AG08396 (cell line): ENCODE measurements around the gene ITPKB.
"Not testable (repeated sequence)": the region's sequence is repeated elsewhere in the genome, so short reads cannot be mapped to it uniquely, and the experiment has no call there.

Experiments used
- DNase-seq: peaks from one replicate; pipeline ENCODE4 v3.0.0; 2012; ENCODE audit warnings: low spot score, mixed read lengths

Gene ITPKB

GRCh38 chr1:226738995-226739695 lies at the start of gene ITPKB:
TSS of gene ITPKB (minus strand) at chr1:226739282. CDS start at chr1:226737458, 1,824 bp downstream.
- DNase-seq: peak; percentile 53

GRCh38 chr1:226787638-226788037 lies 48.6 kb upstream of the ITPKB start:
- no peak for DNase-seq

- DNase-seq: no peak
Measured at GRCh38 chr1:226787071-226787470, 48.0 kb upstream of the ITPKB start.

- DNase-seq: no peak
Measured at GRCh38 chr1:226786550-226786949, 47.5 kb upstream of the ITPKB start.

GRCh38 chr1:226785805-226786204 lies 46.7 kb upstream of the ITPKB start:
- DNase-seq: no peak

- no peak for DNase-seq
Measured at GRCh38 chr1:226784081-226785049, 45.3 kb upstream of the ITPKB start.

GRCh38 chr1:226782845-226783601 lies 43.9 kb upstream of the ITPKB start:
- no peak for DNase-seq

- no peak for DNase-seq
Measured at GRCh38 chr1:226781937-226782609, 43.0 kb upstream of the ITPKB start.

- DNase-seq: no peak
Measured at GRCh38 chr1:226779561-226779960, 40.5 kb upstream of the ITPKB start.

GRCh38 chr1:226778657-226779058 lies 39.6 kb upstream of the ITPKB start:
- DNase-seq: peak; percentile 64

GRCh38 chr1:226776975-226777374 lies 37.9 kb upstream of the ITPKB start:
- no peak for DNase-seq

GRCh38 chr1:226776066-226776465 lies 37.0 kb upstream of the ITPKB start:
- no peak for DNase-seq

GRCh38 chr1:226772446-226773139 lies 33.5 kb upstream of the ITPKB start:
- no peak for DNase-seq

GRCh38 chr1:226767170-226767569 lies 28.1 kb upstream of the ITPKB start:
- not testable (repeated sequence) for DNase-seq

GRCh38 chr1:226766565-226766964 lies 27.5 kb upstream of the ITPKB start:
- no peak for DNase-seq

GRCh38 chr1:226764533-226764932 lies 25.5 kb upstream of the ITPKB start:
- no peak for DNase-seq

- DNase-seq: peak; percentile 73
Measured at GRCh38 chr1:226763905-226764264, 24.8 kb upstream of the ITPKB start.

- DNase-seq: no peak
Measured at GRCh38 chr1:226762988-226763904, 24.2 kb upstream of the ITPKB start.

GRCh38 chr1:226762055-226762454 lies 23.0 kb upstream of the ITPKB start:
- DNase-seq: no peak

- no peak for DNase-seq
Measured at GRCh38 chr1:226761322-226761721, 22.2 kb upstream of the ITPKB start.
